Activated CD4-positive, alpha-beta T cell treated with anti-CD3 and anti-CD28 coated beads for 24 hours (primary cell): ENCODE data around the gene CPA2.
"Not testable (repeated sequence)": the region's sequence is repeated elsewhere in the genome, so short reads cannot be mapped to it uniquely, and the experiment has no call there.

ENCODE experiments used
- DNase-seq, 2 donors: peaks; one replicate each; pipeline ENCODE4 v3.0.0-alpha.2; 2020; ENCODE audit warnings: low read depth in 2 of 2

CPA2 gene

GRCh38 chr7:130266258-130266960 is at the start of gene CPA2:
CPA2 (plus strand) TSS chr7:130266863; CDS start chr7:130266882, 19 bp downstream.
- DNase-seq = no peak

GRCh38 chr7:130218806-130219620 is 47.6 kb upstream of the CPA2 start:
- DNase-seq = no peak

GRCh38 chr7:130219871-130220270 is 46.8 kb upstream of the CPA2 start:
- DNase-seq = no peak

GRCh38 chr7:130221746-130222145 is 44.9 kb upstream of the CPA2 start:
- DNase-seq = no peak

- no peak for DNase-seq
Observed at GRCh38 chr7:130223646-130224045, 43.0 kb upstream of the CPA2 start.

GRCh38 chr7:130224210-130224609 is 42.5 kb upstream of the CPA2 start:
- no peak for DNase-seq

GRCh38 chr7:130224923-130225322 is 41.7 kb upstream of the CPA2 start:
- DNase-seq = not testable (repeated sequence)

GRCh38 chr7:130226333-130226732 is 40.3 kb upstream of the CPA2 start:
- DNase-seq = no peak

- no peak for DNase-seq
Observed at GRCh38 chr7:130227883-130228575, 38.6 kb upstream of the CPA2 start.

- DNase-seq = no peak
Observed at GRCh38 chr7:130228840-130229502, 37.7 kb upstream of the CPA2 start.

GRCh38 chr7:130229981-130230380 is 36.7 kb upstream of the CPA2 start:
- DNase-seq = not testable (repeated sequence)

- no peak for DNase-seq
Observed at GRCh38 chr7:130231792-130232191, 34.9 kb upstream of the CPA2 start.

- DNase-seq = no peak
Observed at GRCh38 chr7:130232209-130232608, 34.5 kb upstream of the CPA2 start.

GRCh38 chr7:130234078-130234477 is 32.6 kb upstream of the CPA2 start:
- no peak for DNase-seq

- not testable (repeated sequence) for DNase-seq
Observed at GRCh38 chr7:130236361-130236760, 30.3 kb upstream of the CPA2 start.

- no peak for DNase-seq
Observed at GRCh38 chr7:130240240-130240639, 26.4 kb upstream of the CPA2 start.

GRCh38 chr7:130242198-130243014 is 24.3 kb upstream of the CPA2 start:
- peak; percentile 49 to 51 for DNase-seq

GRCh38 chr7:130243486-130243885 is 23.2 kb upstream of the CPA2 start:
- DNase-seq = not testable (repeated sequence)

- DNase-seq = not testable (repeated sequence)
Observed at GRCh38 chr7:130246491-130246890, 20.2 kb upstream of the CPA2 start.

GRCh38 chr7:130248842-130249241 is 17.8 kb upstream of the CPA2 start:
- DNase-seq = not testable (repeated sequence)

- not testable (repeated sequence) for DNase-seq
Observed at GRCh38 chr7:130249626-130250025, 17.0 kb upstream of the CPA2 start.
